IMR-90 (cell line): Measurements from ENCODE around the gene IPO7.

Experiments used
- BHLHE40 ChIP-seq: fragments of 150-350 bp; IDR thresholded peaks from 2 replicates; pipeline ENCODE4 v1.6.1; 2016; ENCODE audit warnings: mild to moderate bottlenecking, low read depth, low read length
- CHD1 ChIP-seq: IDR thresholded peaks from 2 replicates; pipeline ENCODE4 v1.6.1; 2012; ENCODE audit warnings: low read depth, low read length, improper control_type of control experiment
- FOS ChIP-seq: fragments of 150-350 bp; IDR thresholded peaks from 2 replicates; pipeline ENCODE4 v1.6.1; 2016; ENCODE audit warnings: low read depth, low read length
- MAFK ChIP-seq: IDR thresholded peaks from 2 replicates; pipeline ENCODE4 v1.6.1; 2012; ENCODE audit warnings: low read depth, low read length, improper control_type of control experiment
- MXI1 ChIP-seq: IDR thresholded peaks from 2 replicates; pipeline ENCODE4 v1.6.1; 2012; ENCODE audit warnings: low read depth, mild to moderate bottlenecking, low read length, moderate library complexity, borderline replicate concordance
- POLR2A ChIP-seq: IDR thresholded peaks from 2 replicates; pipeline ENCODE4 v1.6.1; 2012; ENCODE audit warnings: mild to moderate bottlenecking, low read depth, low read length
- RAD21 ChIP-seq: IDR thresholded peaks from 2 replicates; pipeline ENCODE4 v1.6.1; 2012; ENCODE audit warnings: low read length, improper control_type of control experiment
- RFX5 ChIP-seq: IDR thresholded peaks from 2 replicates; pipeline ENCODE4 v1.8.0; 2012; ENCODE audit warnings: low read depth, mild to moderate bottlenecking, low read length, moderate library complexity
- TF ChIP-seq, protein P1 (sequence below): conservative IDR thresholded peaks from 2 replicates; pipeline ENCODE4 v1.5.1; 2012; ENCODE audit warnings: mild to moderate bottlenecking, low read depth, low read length, improper control_type of control experiment
- TF ChIP-seq, protein P2 (sequence below): fragments of 150-350 bp; IDR thresholded peaks from 2 replicates; pipeline ENCODE4 v1.6.1; 2017; ENCODE audit warnings: mild to moderate bottlenecking, antibody characterized with exemption, low read length, low read depth

DNA sequence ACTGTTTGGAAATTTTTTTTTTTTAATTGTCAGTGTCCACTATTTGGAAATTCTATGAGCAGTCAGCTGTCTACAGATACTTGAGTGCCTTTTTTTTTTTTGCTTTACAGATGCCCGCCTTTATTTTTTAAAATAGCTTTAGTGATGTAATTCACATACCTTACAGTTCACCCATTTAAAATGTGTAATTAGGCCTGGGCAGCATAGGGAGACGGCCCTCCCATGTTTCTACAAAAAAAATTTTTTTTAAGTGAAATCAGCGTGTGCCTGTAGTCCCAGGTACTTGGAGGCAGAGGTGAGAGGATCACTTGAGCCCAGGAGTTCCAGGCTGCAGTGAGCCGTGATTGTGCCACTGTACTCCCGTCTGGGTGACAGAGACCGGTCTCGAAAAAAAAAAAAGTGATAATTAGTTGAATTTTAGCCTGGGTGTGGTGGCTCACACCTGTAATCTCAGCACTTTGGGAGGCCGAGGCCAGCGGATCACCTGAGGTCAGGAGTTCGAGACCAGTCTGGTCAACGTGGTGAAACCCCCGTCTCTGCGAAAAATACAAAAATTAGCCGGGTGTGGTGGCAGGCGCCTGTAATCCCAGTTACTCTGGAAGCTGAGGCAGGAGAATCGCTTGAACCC is 77.8 kb downstream of the IPO7 start:
- TF ChIP-seq, protein P1, sequence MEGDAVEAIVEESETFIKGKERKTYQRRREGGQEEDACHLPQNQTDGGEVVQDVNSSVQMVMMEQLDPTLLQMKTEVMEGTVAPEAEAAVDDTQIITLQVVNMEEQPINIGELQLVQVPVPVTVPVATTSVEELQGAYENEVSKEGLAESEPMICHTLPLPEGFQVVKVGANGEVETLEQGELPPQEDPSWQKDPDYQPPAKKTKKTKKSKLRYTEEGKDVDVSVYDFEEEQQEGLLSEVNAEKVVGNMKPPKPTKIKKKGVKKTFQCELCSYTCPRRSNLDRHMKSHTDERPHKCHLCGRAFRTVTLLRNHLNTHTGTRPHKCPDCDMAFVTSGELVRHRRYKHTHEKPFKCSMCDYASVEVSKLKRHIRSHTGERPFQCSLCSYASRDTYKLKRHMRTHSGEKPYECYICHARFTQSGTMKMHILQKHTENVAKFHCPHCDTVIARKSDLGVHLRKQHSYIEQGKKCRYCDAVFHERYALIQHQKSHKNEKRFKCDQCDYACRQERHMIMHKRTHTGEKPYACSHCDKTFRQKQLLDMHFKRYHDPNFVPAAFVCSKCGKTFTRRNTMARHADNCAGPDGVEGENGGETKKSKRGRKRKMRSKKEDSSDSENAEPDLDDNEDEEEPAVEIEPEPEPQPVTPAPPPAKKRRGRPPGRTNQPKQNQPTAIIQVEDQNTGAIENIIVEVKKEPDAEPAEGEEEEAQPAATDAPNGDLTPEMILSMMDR = no peak
- TF ChIP-seq MXI1 (no peak), RAD21 (no peak), POLR2A (no peak), MAFK (no peak), RFX5 (no peak), FOS (no peak), BHLHE40 (no peak), CHD1 (no peak)
- TF ChIP-seq, protein P2, sequence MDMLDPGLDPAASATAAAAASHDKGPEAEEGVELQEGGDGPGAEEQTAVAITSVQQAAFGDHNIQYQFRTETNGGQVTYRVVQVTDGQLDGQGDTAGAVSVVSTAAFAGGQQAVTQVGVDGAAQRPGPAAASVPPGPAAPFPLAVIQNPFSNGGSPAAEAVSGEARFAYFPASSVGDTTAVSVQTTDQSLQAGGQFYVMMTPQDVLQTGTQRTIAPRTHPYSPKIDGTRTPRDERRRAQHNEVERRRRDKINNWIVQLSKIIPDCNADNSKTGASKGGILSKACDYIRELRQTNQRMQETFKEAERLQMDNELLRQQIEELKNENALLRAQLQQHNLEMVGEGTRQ = no peak
